ENCODE measurements around the gene TSTD2.

DNA sequence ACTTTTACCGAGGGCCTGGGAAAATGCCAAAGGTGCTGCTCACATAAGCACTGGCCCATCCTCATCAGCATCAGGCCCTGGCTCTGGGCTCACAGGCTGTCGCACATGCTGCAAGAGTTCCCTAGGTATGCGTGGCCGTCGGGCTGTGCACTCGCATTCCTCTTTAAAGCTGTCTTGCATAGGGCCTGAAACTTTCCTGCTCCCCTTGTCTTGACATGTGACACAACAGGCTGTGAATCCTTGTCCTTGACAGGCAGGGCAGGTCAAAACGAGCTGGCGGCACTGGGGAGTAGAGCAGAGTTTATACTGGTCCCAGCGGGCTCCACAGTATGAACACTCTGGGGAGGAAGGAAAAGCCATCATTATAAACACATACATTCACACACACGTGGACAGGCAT lies 30.7 kb downstream of the TSTD2 start:
- TF ChIP-seq POLR2A (IDR thresholded peaks at IDR 0.05; ENCODE audit: low read depth, low read length), result no peak
- TF ChIP-seq POLR2AphosphoS5 (IDR thresholded peaks at IDR 0.05; ENCODE audit: low read depth, low read length), result peak; percentile 36; the same call in 1 of the 2 replicates
- TF ChIP-seq TAF1 (IDR thresholded peaks at IDR 0.05; ENCODE audit: borderline replicate concordance, low read depth, low read length), result no peak
